DOHH2 (cell line): ENCODE measurements around the gene C9orf78.

Source experiments
- CTCF ChIP-seq: fragments of 200-600 bp; sonication (generic); IDR thresholded peaks from one replicate; pipeline ENCODE4 v1.5.1; 2014; ENCODE audit warnings: antibody characterized with exemption, mild to moderate bottlenecking, low read depth, low read length; ENCODE audit not compliant: poor library complexity, severe bottlenecking
- EZH2phosphoT487 ChIP-seq: fragments of 200-600 bp; sonication (generic); IDR thresholded peaks from 2 replicates; pipeline ENCODE4 v1.6.1; 2017; ENCODE audit warnings: borderline replicate concordance, mild to moderate bottlenecking, antibody characterized with exemption, low read length, moderate library complexity, mixed read lengths

GRCh38 chr9:129879103-129879699, 44.1 kb upstream of the C9orf78 start:
- TF ChIP-seq CTCF (no peak), EZH2phosphoT487 (no peak)
